ENCODE measurements around the gene LAMA4.

- TF ChIP-seq FOXM1 (IDR thresholded peaks at IDR 0.05; ENCODE audit: borderline replicate concordance) (no peak), ELF4 (IDR thresholded peaks at IDR 0.05) (no peak), SUZ12 (IDR thresholded peaks at IDR 0.05) (no peak), ARNT (IDR thresholded peaks at IDR 0.05) (no peak), L3MBTL2 (conservative IDR thresholded peaks at IDR 0.05) (no peak), SP1 (IDR thresholded peaks at IDR 0.05) (no peak), HDGF (IDR thresholded peaks at IDR 0.05; ENCODE audit: borderline replicate concordance) (no peak), BHLHE40 (IDR thresholded peaks at IDR 0.05; ENCODE audit: borderline replicate concordance) (no peak), TARDBP (IDR thresholded peaks at IDR 0.05) (no peak), NFRKB (IDR thresholded peaks at IDR 0.05) (no peak), FOXA1 (IDR thresholded peaks at IDR 0.05) (no peak), ZNF384 (IDR thresholded peaks at IDR 0.05) (no peak), CTBP1 (IDR thresholded peaks at IDR 0.05; ENCODE audit: borderline replicate concordance) (no peak)
- TF ChIP-seq, protein P1, sequence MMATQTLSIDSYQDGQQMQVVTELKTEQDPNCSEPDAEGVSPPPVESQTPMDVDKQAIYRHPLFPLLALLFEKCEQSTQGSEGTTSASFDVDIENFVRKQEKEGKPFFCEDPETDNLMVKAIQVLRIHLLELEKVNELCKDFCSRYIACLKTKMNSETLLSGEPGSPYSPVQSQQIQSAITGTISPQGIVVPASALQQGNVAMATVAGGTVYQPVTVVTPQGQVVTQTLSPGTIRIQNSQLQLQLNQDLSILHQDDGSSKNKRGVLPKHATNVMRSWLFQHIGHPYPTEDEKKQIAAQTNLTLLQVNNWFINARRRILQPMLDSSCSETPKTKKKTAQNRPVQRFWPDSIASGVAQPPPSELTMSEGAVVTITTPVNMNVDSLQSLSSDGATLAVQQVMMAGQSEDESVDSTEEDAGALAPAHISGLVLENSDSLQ (IDR thresholded peaks at IDR 0.05) = no peak
These were observed 47.9 kb upstream of the LAMA4 start for GRCh38 chr6:112302142-112302705.

Data from HEK293T (cell line).